MM.1S (cell line): Measurements from ENCODE around the gene CERS6.

ENCODE experiments used
- CTCF ChIP-seq: fragments of 300-600 bp; sonication (generic); IDR thresholded peaks from 2 replicates; pipeline ENCODE4 v1.5.1; 2016; ENCODE audit warnings: antibody characterized with exemption, low read length, mixed read lengths
- EZH2 ChIP-seq: fragments of 300-600 bp; sonication (generic); optimal IDR thresholded peaks from 2 replicates; pipeline ENCODE3; 2017; ENCODE audit warnings: low read depth, mild to moderate bottlenecking, antibody characterized with exemption, low read length, mixed read lengths
- EZH2phosphoT487 ChIP-seq: fragments of 300-600 bp; sonication (generic); IDR thresholded peaks from 2 replicates; pipeline ENCODE4 v1.6.1; 2018; ENCODE audit warnings: antibody characterized with exemption, low read length

- TF ChIP-seq CTCF (no peak), EZH2 (no peak), EZH2phosphoT487 (no peak)
These were observed 317.1 kb downstream of the CERS6 start for GRCh38 chr2:168773128-168773527.
